GM12875 (cell line): ENCODE results near the gene MAML3.

Experiments
- H3K4me3 ChIP-seq: one replicate; pipeline ENCODE4 v1.5.1; 2011; ENCODE audit warnings: low read depth, low read length, control low read depth
- TF ChIP-seq, protein P1 (sequence below): IDR thresholded peaks from 2 replicates; pipeline ENCODE4 v1.5.1; 2011; ENCODE audit warnings: low read depth, mild to moderate bottlenecking, control low read depth, inconsistent platforms, low read length, moderate library complexity, borderline replicate concordance; ENCODE audit not compliant: insufficient read depth

Gene MAML3

DNA sequence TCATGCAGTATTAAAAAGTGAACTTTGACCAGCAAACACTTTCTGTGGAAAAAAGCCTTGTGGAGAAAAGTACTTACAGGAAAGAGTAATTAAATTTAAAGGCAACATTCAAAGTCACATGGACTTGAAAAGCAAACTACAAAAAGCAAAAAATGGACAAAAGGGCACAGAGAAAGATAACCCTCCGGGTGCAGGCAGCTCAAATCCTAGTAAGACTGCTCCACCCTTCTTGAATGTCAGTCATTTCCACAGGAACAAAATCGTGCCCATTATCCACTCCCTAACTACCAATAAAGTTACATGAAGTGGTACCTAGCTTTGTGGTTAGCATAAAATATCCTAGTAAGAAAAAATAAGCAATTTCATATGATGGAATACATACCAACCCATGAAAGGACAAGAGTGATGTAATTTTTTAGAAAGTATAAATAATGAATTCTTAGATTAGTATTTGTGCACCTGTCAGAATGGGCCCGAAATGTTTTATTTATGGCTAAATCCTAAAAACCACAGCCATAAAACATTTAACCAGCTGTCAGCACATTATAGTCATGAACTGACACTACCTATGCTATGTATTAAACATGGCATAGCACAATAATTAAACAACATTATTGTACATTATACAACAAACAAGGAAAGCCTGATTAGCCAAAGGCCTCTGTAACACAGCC, 43.3 kb downstream of the MAML3 start:
- TF ChIP-seq, protein P1, sequence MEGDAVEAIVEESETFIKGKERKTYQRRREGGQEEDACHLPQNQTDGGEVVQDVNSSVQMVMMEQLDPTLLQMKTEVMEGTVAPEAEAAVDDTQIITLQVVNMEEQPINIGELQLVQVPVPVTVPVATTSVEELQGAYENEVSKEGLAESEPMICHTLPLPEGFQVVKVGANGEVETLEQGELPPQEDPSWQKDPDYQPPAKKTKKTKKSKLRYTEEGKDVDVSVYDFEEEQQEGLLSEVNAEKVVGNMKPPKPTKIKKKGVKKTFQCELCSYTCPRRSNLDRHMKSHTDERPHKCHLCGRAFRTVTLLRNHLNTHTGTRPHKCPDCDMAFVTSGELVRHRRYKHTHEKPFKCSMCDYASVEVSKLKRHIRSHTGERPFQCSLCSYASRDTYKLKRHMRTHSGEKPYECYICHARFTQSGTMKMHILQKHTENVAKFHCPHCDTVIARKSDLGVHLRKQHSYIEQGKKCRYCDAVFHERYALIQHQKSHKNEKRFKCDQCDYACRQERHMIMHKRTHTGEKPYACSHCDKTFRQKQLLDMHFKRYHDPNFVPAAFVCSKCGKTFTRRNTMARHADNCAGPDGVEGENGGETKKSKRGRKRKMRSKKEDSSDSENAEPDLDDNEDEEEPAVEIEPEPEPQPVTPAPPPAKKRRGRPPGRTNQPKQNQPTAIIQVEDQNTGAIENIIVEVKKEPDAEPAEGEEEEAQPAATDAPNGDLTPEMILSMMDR: no peak
- H3K4me3 ChIP-seq: no peak overlapping the region

DNA sequence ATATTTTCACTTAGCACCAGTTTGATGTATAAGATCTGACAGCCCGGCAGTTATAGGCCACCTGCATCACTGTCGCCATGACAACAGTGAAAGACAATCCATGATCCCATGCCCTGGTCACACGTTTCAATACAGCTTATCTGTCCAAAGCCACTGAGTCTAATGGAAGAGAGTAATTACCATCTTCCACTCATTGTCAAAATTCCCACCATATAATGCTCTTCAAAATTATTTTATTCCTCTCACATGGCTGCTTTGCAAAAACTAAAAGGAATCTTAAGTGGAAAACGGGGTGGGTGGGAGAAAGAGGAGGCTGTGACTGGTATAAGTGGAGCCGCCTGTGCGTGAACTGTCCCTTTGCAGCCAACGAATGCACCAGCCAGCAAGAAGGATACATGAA, 44.2 kb downstream of the MAML3 start:
- TF ChIP-seq, protein P1: no peak
- no peak overlapping the region for H3K4me3 ChIP-seq

DNA sequence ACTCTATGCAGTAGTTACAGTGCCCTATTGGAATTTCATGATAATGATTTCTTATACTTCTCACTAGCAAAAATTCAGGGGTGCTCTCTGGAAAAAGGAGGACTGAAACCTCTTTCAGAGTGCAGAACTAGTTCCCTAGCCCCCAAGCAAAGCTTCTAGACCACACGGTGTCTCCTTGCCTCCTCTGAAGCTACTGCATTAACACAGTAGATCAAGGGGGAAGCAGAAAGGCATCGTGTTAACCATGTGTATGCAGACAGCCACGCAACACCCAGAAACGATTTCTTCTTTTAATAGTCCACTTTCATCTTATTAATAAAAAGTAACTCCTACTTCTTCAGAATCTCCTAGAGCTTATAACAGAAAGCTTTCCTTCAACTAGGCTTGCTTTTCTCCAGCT, 44.7 kb downstream of the MAML3 start:
- TF ChIP-seq, protein P1: no peak
- no peak overlapping the region for H3K4me3 ChIP-seq

GRCh38 chr4:140108713-140109230, 45.2 kb downstream of the MAML3 start:
- no peak overlapping the region for H3K4me3 ChIP-seq
- TF ChIP-seq, protein P1: no peak

- TF ChIP-seq, protein P1: no peak
- no peak overlapping the region for H3K4me3 ChIP-seq
Measured at GRCh38 chr4:140108243-140108642, 45.7 kb downstream of the MAML3 start.

DNA sequence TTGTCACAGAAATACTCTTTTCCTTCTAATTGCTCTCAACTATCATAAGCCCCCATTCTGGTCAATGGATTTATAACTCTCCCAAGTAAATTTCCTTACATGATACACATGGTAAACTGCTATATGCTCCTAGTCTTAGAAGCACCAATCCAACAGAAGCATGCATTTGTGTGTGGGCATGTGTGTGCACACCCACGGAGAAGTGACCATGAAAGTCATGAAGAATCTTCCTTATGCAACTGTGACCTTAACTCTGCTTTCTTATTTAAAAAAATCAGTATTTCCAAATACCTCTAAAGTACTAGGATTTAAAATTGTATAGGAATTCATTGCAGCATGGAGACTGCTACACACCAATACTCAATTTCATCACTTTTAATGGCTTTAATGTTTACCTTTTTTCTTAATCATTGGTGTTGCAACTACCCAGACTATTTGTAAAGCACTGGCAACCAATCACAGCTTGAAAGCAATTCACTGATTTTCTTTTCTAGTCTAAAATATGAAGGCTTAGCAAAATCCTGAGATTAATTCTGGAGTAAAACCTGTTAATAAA, 47.6 kb downstream of the MAML3 start:
- TF ChIP-seq, protein P1: no peak

GRCh38 chr4:140105436-140105835, 48.5 kb downstream of the MAML3 start:
- no peak overlapping the region for H3K4me3 ChIP-seq
- TF ChIP-seq, protein P1: no peak

More for the DNA sequence above, 47.6 kb downstream of the MAML3 start:
- H3K4me3 ChIP-seq: no peak overlapping the region
